NCI-H345 (cell line): ENCODE results near the gene MED13L.

Source experiments
- DNase-seq: peaks from one replicate; lab custom pipeline; 2025; lab: John Stamatoyannopoulos, UW

MED13L gene

DNA sequence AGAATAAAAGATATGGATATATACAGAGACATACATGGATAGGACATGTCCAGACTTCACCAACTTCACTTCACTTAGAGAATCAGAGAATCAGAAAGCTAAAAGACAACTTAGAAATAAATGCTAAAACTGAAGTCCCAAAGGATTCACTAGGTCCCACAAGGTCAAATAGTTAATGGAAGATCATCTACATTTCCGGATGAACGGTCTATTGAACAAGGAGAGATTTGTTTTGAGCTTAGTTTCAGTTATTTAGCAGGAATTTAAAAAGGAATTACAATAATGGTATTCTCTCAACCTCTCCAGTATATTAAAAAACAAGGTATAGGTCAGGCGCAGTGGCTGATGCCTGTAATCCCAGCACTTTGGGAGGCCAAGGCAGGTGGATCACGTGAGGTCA, 187.0 kb downstream of the MED13L start:
- no peak for DNase-seq

DNA sequence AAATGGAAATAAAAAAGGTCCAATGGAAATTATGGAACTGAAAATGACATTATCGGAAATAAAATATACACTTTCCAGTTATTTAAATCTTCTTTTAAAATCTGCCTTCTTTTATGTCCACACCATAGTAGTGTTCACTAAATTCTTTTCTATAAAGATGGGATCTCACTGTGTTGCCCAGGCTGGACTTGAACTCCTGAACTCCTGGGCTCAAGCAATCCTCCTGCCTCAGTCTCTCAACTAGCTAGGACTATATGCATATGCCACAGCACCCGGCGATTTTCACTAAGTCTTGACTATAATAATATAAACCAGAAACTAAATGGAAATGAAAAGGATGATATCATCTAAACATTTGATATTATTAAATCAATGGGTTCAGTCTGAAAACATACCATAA, 188.4 kb downstream of the MED13L start:
- no peak for DNase-seq

GRCh38 chr12:116087962-116088361, 189.5 kb downstream of the MED13L start:
- no peak for DNase-seq

GRCh38 chr12:116087399-116087798, 190.1 kb downstream of the MED13L start:
- no peak for DNase-seq

DNA sequence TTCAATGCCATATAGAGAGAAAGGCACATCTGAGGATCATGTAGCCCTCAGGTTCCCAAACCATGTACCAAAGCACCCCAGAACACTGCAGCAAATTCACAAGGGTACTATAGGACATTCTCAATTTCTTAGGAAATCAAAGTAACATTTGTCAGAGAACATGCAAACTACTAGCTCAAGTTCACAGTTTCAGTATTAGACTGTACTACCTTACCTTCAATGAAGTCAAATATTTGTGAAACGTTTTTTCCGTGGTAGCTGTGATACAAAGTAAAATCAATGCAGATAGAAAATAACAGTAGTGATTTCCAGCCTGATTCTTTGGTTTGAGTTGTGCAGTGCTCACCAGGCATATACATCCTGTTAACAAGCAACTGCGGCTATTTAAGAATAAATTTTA, 197.1 kb downstream of the MED13L start:
- no peak for DNase-seq

DNA sequence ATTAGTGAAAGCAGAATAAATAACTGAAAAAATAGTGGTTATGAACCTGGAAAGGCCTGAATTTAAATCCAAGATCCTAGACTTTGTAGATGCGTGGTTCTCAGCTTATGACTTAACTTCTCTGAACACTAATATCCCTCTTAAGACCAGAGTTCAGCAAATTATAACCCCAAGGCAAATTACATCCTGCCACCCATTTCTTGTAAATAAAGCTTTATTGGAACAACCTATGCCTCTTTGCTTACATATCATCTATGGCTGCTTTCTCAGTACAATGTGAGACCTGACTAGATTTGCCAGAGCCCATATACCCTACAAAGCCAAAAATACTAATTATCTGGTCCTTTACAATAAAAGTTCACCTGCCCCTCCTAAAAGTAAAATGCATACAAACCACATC, 199.1 kb downstream of the MED13L start:
- DNase-seq, result no peak

DNA sequence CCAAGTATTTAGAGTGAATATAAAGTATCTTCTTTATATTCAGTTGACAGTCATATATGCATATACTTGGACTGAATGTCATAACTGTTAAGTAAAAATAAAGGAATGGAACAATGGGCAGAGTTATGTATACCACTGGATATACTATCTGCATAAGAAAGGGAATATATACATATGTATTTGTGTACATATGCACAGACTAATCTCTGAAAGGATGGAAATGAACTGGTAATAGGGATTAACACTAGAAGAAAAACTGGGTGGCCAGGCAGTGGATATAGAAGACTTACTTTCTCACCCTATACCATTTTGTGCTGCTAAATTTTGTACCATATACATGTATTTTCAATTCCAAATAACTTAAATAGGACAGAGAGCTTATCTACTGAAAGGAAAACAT, 200.1 kb downstream of the MED13L start:
- no peak for DNase-seq

GRCh38 chr12:116076399-116076798, 201.1 kb downstream of the MED13L start:
- no peak for DNase-seq

DNA sequence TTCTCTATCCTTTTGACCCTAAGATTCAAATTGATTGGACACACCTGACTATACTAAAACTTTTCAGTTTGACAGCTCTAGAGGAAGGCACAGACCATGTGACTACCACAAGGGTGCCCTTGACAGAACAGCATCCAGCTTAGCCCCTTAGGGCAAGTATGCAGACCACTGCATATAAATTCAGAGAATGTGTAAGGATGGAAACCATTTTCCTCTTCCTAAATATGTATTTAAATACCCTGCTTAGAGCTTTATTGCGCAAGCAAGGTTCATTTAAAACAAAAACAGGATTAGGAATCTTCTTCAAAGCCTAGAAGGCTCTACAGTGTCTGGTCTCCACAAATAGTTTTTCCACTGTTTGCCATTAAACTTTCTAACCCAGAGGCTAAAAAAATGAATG, 202.8 kb downstream of the MED13L start:
- no peak for DNase-seq

DNA sequence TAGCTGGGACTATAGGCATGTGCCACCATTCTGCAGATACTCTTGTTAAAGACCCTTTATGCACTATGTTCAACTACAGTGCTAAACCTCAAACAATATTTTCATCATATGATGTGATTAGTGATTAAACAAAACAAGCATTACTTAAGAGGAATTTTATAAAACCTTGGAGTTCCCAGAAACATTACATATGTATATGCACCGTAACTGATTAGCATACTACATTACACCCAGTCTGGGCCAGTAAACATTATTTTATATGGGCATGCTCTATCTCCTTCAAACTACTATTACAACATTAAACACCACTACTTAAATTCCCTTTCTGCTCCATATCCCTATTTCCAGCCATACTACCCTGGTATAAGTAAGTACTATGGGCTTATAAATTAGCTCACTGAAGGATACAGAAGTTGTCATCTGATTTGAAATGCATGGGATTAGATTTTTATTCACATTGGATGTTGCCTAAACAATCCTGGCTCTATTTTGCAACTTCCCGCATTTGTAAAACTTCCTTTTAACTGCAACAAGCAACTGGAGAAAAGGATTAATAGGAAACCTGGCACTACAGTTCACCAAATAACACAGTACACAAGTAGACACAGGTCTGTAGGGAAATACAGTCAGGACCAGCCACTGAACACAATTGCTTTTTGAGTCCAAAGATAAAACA, 205.8 kb downstream of the MED13L start:
- DNase-seq, result no peak

DNA sequence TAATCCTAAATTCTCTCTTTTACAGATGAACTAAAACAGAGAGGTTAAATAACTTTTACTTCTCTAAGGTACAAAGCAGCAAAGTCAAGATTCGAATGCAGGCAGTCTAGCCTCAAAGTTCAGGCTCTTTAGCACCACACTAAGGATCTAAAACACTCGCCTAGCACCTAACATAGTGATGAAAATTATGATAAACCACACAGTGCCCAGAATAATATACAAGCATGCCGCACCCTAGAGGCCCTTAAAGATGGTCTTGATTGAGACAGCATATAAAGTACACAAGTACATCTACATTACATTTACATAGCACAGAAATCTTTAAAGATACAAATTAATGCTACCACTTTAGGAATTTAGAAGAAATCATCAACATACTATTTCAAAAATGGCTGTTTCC, 207.0 kb downstream of the MED13L start:
- no peak for DNase-seq

DNA sequence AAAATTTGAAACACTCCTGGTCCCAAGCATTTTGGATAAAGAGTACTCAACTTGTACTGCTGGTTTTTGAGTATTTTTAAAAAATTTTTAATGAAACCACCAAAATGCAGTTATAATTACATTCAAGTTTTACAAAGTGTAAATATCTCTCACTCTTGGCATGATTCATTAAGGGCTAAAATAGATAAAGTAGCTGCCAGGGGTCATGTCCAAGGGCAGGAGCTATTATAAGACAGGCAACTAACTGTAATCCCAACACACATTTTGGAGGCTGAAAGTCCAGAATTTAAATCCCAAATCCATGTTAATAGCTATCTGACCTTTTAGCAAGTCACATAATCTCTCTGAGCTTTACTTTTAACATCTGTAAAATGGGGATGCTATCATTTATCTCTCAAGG, 207.6 kb downstream of the MED13L start:
- DNase-seq, result no peak

DNA sequence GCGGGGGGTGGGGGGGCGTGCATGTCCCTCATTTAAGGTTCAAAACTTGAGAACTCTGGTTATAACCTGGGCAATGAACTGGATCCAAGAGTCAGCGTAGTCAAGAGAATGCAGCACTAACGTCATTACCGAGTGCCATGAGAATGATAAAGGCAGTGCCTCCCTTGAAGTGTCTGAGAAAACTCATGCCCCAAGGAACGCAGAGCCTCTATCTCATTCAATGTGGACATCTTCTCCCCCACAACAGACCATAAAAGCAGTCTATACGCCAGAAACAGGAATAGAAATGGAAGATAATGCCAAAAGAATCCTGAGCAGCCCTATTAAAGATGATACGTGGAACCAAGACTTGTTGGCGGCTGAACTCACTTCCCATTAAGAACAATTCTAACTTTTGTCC, 208.6 kb downstream of the MED13L start:
- no peak for DNase-seq

DNA sequence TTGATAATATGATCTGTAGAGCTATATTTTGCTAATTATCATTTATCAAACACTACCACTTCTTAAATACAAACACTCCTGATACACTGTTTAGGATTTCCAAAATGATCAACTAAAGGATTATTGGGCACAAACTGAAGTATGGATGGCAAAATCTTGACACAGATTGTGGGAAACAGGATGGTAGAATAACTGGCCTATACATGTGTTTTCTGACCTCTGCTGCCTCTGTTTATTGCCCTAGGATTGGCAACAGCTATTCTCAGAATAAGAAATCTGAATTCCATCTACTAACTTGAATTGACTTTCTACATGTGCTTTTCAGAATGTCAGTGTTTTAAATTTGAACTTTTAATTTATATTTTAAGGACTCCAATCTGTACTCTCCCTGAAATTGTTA, 209.1 kb downstream of the MED13L start:
- DNase-seq, result no peak

DNA sequence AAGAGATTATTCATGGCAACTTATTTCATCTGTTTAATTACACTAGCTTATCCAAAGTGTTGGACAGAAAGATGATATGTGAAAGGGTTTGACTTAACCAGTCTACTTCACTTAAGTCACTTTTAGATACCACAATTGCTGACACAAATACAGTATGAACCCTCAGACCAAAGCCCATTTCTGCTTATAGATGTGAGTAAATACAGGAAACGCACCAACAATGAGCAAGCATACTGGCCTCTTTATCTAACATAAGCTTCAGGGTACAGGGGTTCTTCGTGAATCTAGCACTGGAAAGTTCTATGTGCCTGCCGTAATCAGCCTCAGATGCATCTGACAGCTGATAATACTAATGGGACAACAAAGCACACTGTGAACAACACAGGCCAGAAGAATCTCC, 209.6 kb downstream of the MED13L start:
- DNase-seq, result no peak

DNA sequence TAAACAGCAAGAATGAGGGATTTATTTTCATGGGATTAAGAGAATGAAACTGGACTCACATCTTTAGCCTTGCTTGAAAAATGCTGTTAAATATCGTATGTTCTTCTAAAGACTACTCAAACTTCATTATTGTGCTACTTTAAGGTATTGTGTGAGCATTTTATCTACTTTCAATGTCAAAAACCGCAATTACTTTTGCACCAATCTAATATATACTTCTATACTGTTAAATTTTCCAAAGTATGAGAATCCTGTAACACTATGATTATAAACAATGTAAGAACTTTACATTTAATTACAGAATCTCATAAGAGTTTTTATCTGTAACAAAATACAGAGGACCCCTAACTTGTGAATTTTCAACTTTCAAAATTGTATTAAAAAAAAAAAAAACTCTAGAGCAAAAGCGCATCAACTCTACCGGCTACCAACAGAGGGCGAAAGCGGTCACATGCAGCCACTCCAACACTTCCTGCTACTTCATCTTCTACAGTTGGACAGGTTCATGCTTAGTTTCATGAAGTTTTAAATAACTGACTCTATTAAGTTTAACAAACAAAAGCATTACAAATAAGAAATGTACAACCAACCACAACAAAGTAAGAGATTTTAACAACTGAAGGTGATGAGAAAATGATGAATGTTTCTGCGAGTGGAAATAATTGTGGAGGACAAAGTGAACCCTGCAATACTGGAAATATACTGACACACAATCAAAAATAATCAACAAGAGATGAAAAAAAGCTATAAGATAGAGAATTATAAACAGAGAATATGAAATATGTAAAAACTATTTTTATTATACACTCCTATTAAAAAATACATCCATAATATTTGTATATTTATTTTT, 210.9 kb downstream of the MED13L start:
- DNase-seq, result peak; percentile 3

DNA sequence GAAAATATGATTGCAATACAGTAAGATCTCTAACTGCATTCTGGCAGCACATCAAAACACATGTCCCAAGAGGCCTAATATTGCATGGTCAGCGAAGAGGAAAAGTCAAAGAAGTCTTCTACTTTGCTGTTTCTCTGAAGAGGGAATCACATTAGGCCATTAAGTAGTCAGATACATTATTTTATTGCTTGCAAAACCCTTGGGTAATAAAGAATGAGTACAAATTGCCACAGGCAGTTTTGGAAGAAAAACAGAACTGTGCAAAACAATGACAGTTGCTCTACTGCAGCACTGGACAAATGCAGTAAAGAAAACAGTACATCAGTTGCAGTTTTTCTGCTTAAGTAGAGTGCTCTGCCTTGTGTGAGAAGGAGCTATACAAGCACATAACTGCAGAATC, 211.9 kb downstream of the MED13L start:
- DNase-seq, result no peak

DNA sequence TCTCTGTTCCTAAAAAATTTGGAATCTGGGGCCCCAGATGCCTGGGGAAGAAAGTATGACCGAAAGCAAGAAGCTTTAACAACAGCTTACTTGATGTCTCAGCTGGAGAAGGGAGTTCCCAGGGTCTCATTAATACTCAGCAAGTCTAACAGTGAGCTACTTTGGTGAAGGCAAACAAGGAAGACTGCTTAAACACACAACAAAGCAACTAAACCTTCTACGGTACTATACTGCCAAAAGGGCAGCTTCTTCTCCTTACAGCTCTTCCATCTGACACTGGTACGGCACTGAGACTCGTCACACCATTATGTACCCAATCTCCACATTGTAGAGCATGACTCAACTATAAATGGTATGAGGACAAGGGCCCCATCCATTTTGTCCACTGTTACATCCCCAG, 213.0 kb downstream of the MED13L start:
- DNase-seq, result no peak

- DNase-seq, result no peak
Measured at GRCh38 chr12:116062698-116063097, 214.8 kb downstream of the MED13L start.

- DNase-seq, result no peak
Measured at GRCh38 chr12:116060764-116061163, 216.7 kb downstream of the MED13L start.

DNA sequence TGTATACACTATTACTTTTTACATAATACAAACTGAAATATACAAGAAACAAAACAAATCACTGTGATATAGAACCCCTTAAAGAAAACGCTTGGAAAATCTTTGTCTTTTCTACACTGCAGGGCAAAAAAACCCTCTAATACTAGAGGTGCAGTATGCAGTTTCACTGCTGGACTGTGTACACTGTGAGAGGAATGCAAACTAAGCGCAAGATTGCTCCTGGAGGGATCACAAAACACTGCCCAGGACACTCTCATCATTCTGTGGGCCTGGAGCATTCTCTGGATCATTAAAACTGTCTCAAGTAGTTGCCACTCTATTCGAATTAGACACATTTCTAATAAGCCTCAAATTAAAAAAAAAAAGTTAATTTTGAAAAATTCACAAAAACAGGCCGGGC, 217.6 kb downstream of the MED13L start:
- DNase-seq, result no peak

- no peak for DNase-seq
Measured at GRCh38 chr12:116058574-116058973, 218.9 kb downstream of the MED13L start.

DNA sequence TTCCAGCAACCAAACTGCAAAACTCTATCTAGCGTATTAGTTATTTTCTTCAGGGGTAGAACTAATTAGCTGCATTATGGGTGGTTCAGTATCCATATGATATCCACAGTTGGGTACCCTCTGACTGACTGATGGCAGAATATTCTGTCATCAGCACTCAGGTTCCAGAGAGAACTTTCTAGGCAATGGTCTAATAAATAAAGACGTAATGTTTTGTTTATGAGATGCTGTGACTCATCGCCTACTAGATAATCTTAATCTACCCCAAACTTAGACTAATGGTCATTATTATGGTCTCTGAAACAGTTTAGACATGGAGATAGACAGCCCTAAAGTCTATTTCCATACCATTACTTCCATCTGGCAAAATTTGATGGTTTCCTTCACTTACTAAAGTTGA, 220.1 kb downstream of the MED13L start:
- no peak for DNase-seq
